ENCODE results near the gene MRPL49.

- TF ChIP-seq ATF2 (CRISPR knock-in tag; IDR thresholded peaks at IDR 0.05) (no peak), ZNF567 (CRISPR knock-in tag; IDR thresholded peaks at IDR 0.05; ENCODE audit: borderline replicate concordance) (no peak), JUND (CRISPR knock-in tag; IDR thresholded peaks at IDR 0.05) (no peak), ZNF672 (CRISPR knock-in tag; IDR thresholded peaks at IDR 0.05) (no peak), BRD4 (CRISPR knock-in tag; IDR thresholded peaks at IDR 0.05) (no peak), HINFP (CRISPR knock-in tag; IDR thresholded peaks at IDR 0.05; ENCODE audit: low read depth) (no peak), ZNF280B (CRISPR knock-in tag; IDR thresholded peaks at IDR 0.05; ENCODE audit: borderline replicate concordance) (no peak)
Measured at GRCh38 chr11:65150509-65151299, 28.6 kb downstream of the MRPL49 start.

All from HepG2 (cell line).